G401 (cell line): ENCODE measurements around the gene SPOCK2. TPM values are rescaled to one million over a fixed set of nuclear protein-coding genes. Genes with fewer than 3 reads are reported as not detected.
"Not testable (repeated sequence)": the region's sequence is repeated elsewhere in the genome, so short reads cannot be mapped to it uniquely, and the experiment has no call there.

Experiments
- DNase-seq: peaks from one replicate; pipeline ENCODE4 v3.0.0-alpha.2; 2015; ENCODE audit warnings: low spot score
- in situ Hi-C: cut with HindIII; loops from 2 replicates; pipeline ENCODE4 v1.10.0; 2016; ENCODE audit warnings: low sequenced_read_pairs, mixed read lengths
- total RNA-seq: library from RNA; depleted of rRNA; stranded (reverse); fragments of >200 nt; shearing (Covaris generic); gene quantifications from 2 replicates; pipeline ENCODE4 v1.2.3, GENCODE V29; 2014; rRNA removed

Gene SPOCK2
- total RNA-seq = 0.12 and 0.17 TPM in 2 replicates

- peak; percentile 96 for DNase-seq
- in situ Hi-C loops = no loop called here
Measured at GRCh38 chr10:72087969-72088888, at the start of gene SPOCK2. TSS of gene SPOCK2 (minus strand) at chr10:72088551. CDS start at chr10:72088328, 223 bp downstream.

- in situ Hi-C loops = no loop called here
- DNase-seq = no peak
Measured at GRCh38 chr10:72137583-72137982, 49.2 kb upstream of the SPOCK2 start.

- DNase-seq, in situ Hi-C loops: not testable (repeated sequence)
Measured at GRCh38 chr10:72136225-72136624, 47.9 kb upstream of the SPOCK2 start.

DNA sequence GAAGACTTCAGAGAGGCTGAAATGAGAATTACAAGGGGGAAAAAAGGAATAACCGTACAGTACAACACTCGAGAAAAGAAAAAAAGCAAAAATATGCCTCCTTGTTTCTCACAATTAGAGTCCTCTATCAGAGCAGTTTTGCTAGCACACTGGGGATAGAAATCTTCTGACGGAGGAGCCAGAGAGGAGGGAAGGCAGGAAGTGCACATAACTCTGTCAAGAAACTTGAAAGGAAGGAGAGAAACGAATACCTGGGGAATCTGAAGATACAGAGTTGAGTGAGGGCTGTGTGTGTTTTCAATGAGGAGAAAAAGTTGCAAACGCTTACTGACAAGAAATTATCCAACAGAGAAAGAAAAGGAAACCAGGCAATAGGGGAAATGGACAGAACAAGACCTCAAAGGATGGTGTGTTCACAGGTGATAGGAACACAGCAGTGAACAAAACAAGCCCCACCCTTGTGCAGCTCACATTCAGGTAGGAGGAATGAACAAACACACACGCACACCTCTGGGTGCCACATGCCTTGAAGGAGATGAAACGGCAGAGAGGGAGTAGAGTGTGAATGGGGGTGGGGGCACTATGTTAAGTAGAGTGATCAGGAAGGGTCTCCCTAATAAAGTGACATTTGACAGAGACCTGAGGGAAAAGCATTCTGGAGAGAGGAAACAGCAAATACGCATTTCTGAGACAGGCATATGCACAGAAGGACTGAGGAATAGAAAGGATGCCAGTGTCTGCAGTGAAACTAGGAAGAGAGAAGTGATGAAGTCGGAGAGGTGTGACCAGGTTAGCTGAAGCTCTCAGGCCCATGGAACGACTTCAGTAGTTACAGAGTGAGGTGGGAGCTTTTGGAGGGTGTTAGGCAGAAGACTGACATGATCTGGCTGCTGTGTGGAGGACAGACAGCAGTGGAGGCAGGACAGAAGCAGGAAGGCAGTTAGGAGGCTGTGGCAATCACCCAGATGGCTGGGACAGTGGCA, 46.7 kb upstream of the SPOCK2 start:
- in situ Hi-C loops = no loop called here
- no peak for DNase-seq

DNA sequence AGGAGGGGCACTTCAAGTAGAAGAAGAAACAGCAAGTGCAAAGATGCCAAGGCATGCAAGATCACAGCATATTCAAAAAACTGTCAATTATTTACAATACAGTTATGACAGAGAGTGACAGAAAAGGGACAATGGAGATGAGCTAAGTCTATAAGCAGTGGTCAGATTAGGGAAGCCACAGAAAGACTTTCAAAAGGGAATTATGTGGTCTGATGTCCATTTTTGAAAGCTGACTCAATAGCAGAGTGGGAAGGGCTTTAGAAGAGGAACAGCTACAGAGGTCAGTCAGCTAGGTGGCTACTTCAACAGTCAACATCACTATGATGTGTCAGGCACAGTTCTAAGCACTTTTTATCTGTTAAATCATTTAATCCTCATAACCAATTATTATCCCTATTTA, 45.2 kb upstream of the SPOCK2 start:
- DNase-seq = no peak
- in situ Hi-C loops = no loop called here

DNA sequence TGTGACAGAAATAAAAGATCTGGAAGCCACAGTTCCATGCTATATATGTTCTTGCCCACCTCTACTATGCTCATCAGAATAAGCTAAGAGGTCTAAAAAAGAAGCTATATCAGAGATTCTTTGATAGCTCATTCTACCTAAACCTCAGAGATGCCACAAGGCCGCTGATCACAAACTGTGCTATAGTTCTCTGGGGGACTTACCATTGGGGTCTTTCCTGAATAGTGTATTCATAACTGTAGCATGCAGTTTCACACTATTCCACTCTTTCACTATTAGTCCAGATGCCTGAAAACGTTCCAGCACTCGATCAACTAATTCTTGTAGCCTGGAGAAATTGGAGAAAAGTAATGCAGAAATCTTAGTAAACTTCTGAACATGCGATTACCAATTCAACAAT, 44.5 kb upstream of the SPOCK2 start:
- in situ Hi-C loops = no loop called here
- DNase-seq = no peak

GRCh38 chr10:72127571-72127970, 39.2 kb upstream of the SPOCK2 start:
- no peak for DNase-seq
- in situ Hi-C loops = no loop called here

- in situ Hi-C loops = no loop called here
- no peak for DNase-seq
Measured at GRCh38 chr10:72126872-72127232, 38.5 kb upstream of the SPOCK2 start.

DNA sequence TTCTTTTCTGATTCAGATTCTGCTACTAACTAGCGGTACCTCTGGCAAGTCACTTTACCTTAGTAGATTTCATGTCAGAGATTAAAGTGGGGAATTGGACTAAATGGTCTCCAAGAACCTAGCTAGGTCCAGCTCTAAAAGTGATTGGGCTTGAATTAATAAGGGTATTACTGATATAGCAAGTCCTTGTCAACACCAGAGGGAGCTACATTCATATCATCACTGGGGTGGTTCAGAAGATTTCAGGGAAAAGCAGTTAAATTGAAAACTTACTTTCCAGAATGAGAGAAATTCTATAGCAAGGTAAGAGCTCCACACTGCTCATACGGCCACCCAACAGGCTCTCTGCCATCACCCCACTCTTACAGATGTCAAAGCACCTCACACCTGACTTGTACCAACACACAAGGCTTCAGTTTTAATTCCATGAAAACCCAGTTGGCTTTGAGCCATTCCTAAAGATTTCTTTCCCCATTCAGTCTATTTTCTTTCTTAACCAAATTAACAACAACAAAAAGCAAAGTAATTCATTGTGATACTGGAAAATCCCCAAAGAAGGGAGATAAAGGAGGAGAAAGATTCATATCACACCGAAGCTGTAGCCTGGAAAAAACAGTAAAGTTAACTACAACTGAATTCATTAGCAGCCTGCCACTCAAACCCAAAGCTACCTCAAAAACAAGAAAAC, 38.0 kb upstream of the SPOCK2 start:
- DNase-seq = peak; percentile 50
- in situ Hi-C loops = no loop called here

DNA sequence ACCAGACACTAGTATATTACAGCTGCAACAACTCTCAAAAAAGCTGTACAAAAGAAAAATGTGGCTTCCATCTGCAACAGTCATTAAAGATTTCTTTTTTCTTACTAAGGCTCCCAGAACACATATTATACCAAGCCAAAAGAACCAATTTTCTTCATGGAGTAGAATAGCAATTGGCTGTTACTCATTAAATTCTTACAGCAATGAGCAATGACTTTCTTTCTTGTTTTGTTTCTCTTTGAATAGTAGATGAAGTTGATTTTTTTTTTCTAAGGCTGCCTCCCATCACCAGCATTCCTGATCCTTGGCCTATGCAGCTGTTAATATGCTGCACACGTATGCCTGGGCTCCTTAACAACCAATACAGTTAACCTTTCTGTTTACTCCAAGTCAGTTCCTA, 36.6 kb upstream of the SPOCK2 start:
- DNase-seq = peak; percentile 27
- in situ Hi-C loops = no loop called here

DNA sequence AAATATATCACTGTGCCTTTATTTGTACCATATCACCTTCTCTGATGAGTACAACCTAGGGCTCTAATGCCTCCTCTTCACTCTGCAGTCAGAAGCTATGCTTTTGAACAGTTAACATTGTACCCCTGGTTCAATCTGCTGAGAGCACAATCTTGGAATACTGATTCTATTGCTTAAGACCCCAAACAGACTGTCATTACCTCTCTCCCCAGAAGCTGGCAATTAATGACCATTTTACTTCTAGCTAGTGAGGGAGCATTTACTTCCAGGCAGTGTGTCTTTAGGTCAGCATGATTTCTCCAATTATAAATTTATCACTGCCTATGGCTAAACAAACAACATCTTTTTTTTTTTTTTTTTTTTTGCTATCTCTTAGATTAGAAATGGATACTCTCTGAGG, 36.0 kb upstream of the SPOCK2 start:
- in situ Hi-C loops = no loop called here
- DNase-seq = no peak

- DNase-seq = no peak
- in situ Hi-C loops = no loop called here
Measured at GRCh38 chr10:72123616-72124015, 35.3 kb upstream of the SPOCK2 start.

- in situ Hi-C loops = no loop called here
Measured at GRCh38 chr10:72122221-72122620, 33.9 kb upstream of the SPOCK2 start.

DNA sequence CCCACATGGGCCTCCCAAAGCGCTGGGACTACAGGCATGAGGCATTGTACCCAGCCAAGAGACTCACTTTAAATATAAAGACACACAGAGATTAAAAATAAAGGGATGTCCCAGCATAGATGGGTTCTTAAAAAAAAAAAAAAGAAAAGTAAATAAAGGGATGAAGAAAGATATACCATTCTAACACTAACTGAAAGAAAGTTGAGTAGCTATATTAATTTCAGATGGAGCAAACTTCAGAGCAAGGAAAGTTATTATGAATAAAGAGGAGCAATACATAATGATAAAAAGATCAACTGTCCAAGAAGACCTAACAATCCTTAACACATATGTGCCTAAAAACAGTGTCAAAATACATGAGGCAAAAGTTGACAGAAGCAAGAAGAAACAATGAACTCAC, 33.0 kb upstream of the SPOCK2 start:
- no peak for DNase-seq
- in situ Hi-C loops = no loop called here

More at GRCh38 chr10:72122221-72122620, 33.9 kb upstream of the SPOCK2 start:
- no peak for DNase-seq

DNA sequence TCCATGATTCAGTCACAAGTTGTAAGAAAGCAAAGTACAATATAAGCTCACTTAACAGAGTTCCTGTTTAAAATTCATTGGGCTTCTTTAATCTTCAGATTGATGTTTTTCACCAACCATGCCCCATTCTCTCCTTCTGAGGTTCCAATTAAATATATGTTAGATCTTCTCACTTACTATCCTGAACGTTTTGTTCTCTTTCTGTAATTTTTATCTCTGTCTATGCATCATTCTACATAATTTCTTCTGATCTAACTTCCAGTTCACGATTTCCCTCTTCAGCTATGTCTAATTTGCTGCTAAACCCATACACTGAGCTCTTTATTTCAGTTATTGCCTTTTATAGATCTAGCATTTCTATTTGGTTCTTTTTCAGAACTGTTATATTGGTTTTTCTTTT, 28.0 kb upstream of the SPOCK2 start:
- in situ Hi-C loops = no loop called here
- no peak for DNase-seq

DNA sequence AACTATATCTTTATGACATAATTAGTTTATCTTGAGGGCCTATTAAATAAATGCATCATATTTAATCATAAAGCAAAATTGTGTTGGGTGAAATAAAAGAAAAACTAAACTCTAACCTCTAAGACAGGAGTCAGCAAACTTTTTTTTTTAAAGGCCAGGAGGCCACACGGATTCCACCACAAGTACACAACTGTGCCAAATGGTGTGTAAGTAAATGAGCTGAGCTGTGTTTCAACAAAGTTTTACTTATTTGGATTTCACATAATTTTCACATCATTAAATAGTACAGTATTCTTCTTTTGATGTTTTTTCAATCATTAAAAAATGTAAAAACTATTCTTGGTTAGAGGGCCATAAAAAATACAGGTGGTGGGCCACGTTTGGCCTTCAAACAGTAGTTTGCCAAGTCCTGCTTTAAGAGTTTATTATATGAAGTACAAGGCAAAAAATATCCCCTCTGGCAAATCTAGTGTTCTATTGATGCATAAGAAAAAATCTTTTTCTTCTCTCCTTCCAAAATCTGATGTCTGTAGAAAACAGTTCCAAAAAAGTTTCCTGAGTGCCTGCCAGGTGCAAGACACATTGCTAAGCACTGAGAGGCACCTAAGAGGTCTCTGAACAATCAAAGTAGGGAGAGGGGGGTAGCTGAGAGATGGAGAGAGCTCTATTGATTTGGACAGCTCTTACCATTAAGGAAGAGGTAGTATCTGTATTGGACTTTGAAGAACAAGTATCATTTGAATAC, 26.5 kb upstream of the SPOCK2 start:
- DNase-seq = no peak
- in situ Hi-C loops = no loop called here

GRCh38 chr10:72110673-72111401, 22.5 kb upstream of the SPOCK2 start:
- in situ Hi-C loops = no loop called here
- DNase-seq = no peak

DNA sequence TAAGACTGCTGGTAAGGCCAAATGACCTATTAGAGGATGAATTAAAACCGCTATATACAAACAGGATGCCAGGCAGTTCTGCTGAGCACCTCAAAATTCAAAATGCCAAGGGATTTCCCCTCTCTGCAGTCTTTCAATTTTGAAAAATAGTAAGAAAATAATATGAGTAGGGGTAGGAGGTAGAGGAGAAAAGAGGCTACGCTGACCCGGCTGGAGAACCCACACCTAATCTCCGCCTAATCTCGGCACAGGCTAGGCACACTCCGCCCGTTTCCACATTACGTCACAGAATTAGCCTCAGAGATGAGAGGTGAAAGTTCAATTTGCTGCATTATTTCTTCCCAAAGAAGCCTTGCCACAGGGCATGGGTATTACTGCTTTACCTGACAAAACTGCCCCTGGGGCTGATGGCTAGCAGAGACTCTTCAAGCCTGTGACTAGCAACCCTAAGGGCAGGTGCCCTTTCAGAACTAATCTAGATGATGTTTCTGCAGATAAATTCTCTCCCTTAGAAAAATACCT, 21.3 kb upstream of the SPOCK2 start:
- in situ Hi-C loops = no loop called here
- DNase-seq = no peak
